Panc1 (cell line): ENCODE measurements around the gene TADA2B. TPM values are rescaled to one million over a fixed set of nuclear protein-coding genes. Genes with fewer than 3 reads are reported as not detected.

Source experiments
- ATAC-seq: fragments of 200-7000 bp; cut with Tn5 transposase; 2 replicates; pipeline ENCODE4 v1.9.1; 2020; ENCODE audit warnings: mild to moderate bottlenecking, moderate library complexity
- BruUV-seq: library from RNA; stranded (reverse); fragments of 400-500 nt; replicated peaks from 2 replicates; lab custom pipeline; 2021; lab: Mats Ljungman, UMichigan
- CTCF ChIA-PET: fragments of 300-600 bp; sonication (Branson Sonifier 250); formaldehyde crosslinking; loops from one replicate; lab custom pipeline; 2022; ENCODE audit warnings: antibody characterized with exemption; lab: Charles Lee
- POLR2A ChIA-PET: fragments of 300-600 bp; sonication (Branson Sonifier 250); formaldehyde crosslinking; loops from one replicate; lab custom pipeline; 2022; ENCODE audit warnings: antibody characterized with exemption; lab: Charles Lee
- DNase-seq: peaks from one replicate; pipeline ENCODE4 v3.0.0-alpha.2; 2010; ENCODE audit warnings: low read depth, low spot score
- H3K27ac ChIP-seq: 2 replicates; pipeline ENCODE4 v1.5.1; 2011; ENCODE audit warnings: mild to moderate bottlenecking, low read length, inconsistent platforms
- H3K27me3 ChIP-seq: fragments of 200-500 bp; sonication (Bioruptor generic); 2 replicates; pipeline ENCODE4 v1.6.0; 2014; ENCODE audit warnings: low read length, inconsistent platforms; ENCODE audit not compliant: control insufficient read depth, insufficient read depth
- H3K36me3 ChIP-seq: fragments of 200-500 bp; sonication (Bioruptor generic); 2 replicates; pipeline ENCODE4 v1.5.1; 2014; ENCODE audit warnings: inconsistent platforms, mild to moderate bottlenecking, low read length, moderate library complexity; ENCODE audit not compliant: control insufficient read depth, insufficient read depth
- H3K4me1 ChIP-seq: 2 replicates; pipeline ENCODE4 v1.5.1; 2011; ENCODE audit warnings: inconsistent platforms, mild to moderate bottlenecking, low read length, moderate library complexity; ENCODE audit not compliant: control insufficient read depth, insufficient read depth
- H3K4me3 ChIP-seq, 2 experiments: 2 replicates each; pipeline ENCODE4 v1.5.1; 2011 to 2012; ENCODE audit warnings: low read depth in 2 of 2, low read length in 2 of 2, mild to moderate bottlenecking in 2 of 2, inconsistent platforms in 1 of 2, moderate library complexity in 1 of 2
- H3K9me3 ChIP-seq: fragments of 200-500 bp; sonication (Bioruptor generic); 2 replicates; pipeline ENCODE4 v1.5.1; 2014; ENCODE audit warnings: low read depth, mild to moderate bottlenecking, inconsistent platforms, low read length, moderate library complexity; ENCODE audit not compliant: control insufficient read depth, insufficient read depth
- CTCF ChIP-seq: fragments of 450-650 bp; IDR thresholded peaks from 2 replicates; pipeline ENCODE4 v1.5.1; 2017; ENCODE audit warnings: mild to moderate bottlenecking
- POLR2AphosphoS5 ChIP-seq: IDR thresholded peaks from 2 replicates; pipeline ENCODE4 v1.6.1; 2012; ENCODE audit warnings: mild to moderate bottlenecking, low read depth, low read length, moderate library complexity
- REST ChIP-seq, 2 experiments: IDR thresholded peaks; 2 replicates each; pipeline ENCODE4 v1.6.1; 2011 to 2012; ENCODE audit warnings: low read depth in 2 of 2, control low read depth in 1 of 2, low read length in 1 of 2, mild to moderate bottlenecking in 1 of 2, moderate library complexity in 1 of 2; ENCODE audit not compliant: insufficient read depth in 1 of 2
- SIN3A ChIP-seq: IDR thresholded peaks from 2 replicates; pipeline ENCODE4 v1.6.1; 2012; ENCODE audit warnings: low read depth, mild to moderate bottlenecking, low read length, moderate library complexity, borderline replicate concordance; ENCODE audit not compliant: insufficient read depth
- TCF7L2 ChIP-seq: IDR thresholded peaks from 2 replicates; pipeline ENCODE4 v1.6.1; 2011; ENCODE audit warnings: mild to moderate bottlenecking, low read depth, low read length, inconsistent platforms
- in situ Hi-C: cut with HindIII; loops from 2 replicates; pipeline ENCODE4 v1.10.0; 2016; ENCODE audit warnings: low sequenced_read_pairs, low pct_unique_long_range_greater_than_20kb
- intact Hi-C: fragments of 100-400 bp; cut with micrococcal nuclease; formaldehyde crosslinking; loops from one replicate; pipeline ENCODE4 v1.10.0; 2022; ENCODE audit not compliant: unreplicated experiment
- total RNA-seq: library from RNA; stranded (reverse); gene quantifications from one replicate; pipeline ENCODE4 v1.2.1, GENCODE V29; 2021; ENCODE audit not compliant: unreplicated experiment

TADA2B gene
- total RNA-seq, 1 experiment from 2014 or later, result 17.6 TPM

- Histone ChIP-seq H3K4me3 (no peak overlapping the region), H3K27me3 (no peaks in the 10 kb centered on the region), H3K36me3 (peaks cover 3% of the 10 kb centered on the region; the same call in 1 of the 2 replicates), H3K27ac (no peak overlapping the region), H3K9me3 (no peaks in the 10 kb centered on the region), H3K4me1 (peaks cover 34% of the 10 kb centered on the region)
- in situ Hi-C loops, result no loop called here
- CTCF ChIA-PET, result no interaction called here
- no peak for TF ChIP-seq POLR2AphosphoS5
- no peak for TF ChIP-seq TCF7L2
- no peak for TF ChIP-seq REST (IDR thresholded peaks at IDR 0.05; ENCODE audit: insufficient read depth in 1 of 2, low read depth in 2 of 2, low read length in 1 of 2)
- no peak for TF ChIP-seq SIN3A
- TF ChIP-seq CTCF, result no peak
- ATAC-seq, result no peak
- DNase-seq, result no peak
- no TSS peak for BruUV-seq
- intact Hi-C loops, result no loop called here
- POLR2A ChIA-PET, result no interaction called here
Observed at GRCh38 chr4:7018281-7018680, 24.9 kb upstream of the TADA2B start.

- DNase-seq, result no peak
- in situ Hi-C loops (no loop called here), intact Hi-C loops (no loop called here)
- no TSS peak for BruUV-seq
- ChIA-PET POLR2A (interaction anchor here (0.6 kb wide), 1 partner anchor 43 kb away, joined by 4 read pairs; no protein-coding TSS in a partner anchor), CTCF (no interaction called here)
- Histone ChIP-seq H3K4me1 (peaks cover 38% of the 10 kb centered on the region), H3K27ac (0 out of 2 replicates have a peak overlapping the region, but pooled peaks have one; percentile 81), H3K4me3 (no peak overlapping the region), H3K36me3 (peaks cover 2% of the 10 kb centered on the region; the same call in 1 of the 2 replicates), H3K27me3 (no peaks in the 10 kb centered on the region), H3K9me3 (no peaks in the 10 kb centered on the region)
- ATAC-seq, result no peak
- TF ChIP-seq TCF7L2 (no peak), REST (IDR thresholded peaks at IDR 0.05; ENCODE audit: insufficient read depth in 1 of 2, low read depth in 2 of 2, low read length in 1 of 2) (no peak), CTCF (no peak), SIN3A (no peak), POLR2AphosphoS5 (no peak)
Observed at GRCh38 chr4:7019367-7019766, 23.8 kb upstream of the TADA2B start.
